Fibroblast of lung (primary cell): ENCODE results near the gene CACNG4.

ENCODE experiments used
- EZH2 ChIP-seq: IDR thresholded peaks from 2 replicates; pipeline ENCODE4 v1.5.1; 2012; ENCODE audit warnings: low read length, control low read depth, mild to moderate bottlenecking; ENCODE audit errors: missing control alignments
- TF ChIP-seq, protein P1 (sequence below), 2 donors: IDR thresholded peaks in 1 of 2; conservative IDR thresholded peaks in 1 of 2; 1 replicate in 1 of 2; 2 replicates in 1 of 2; pipeline ENCODE4 v1.5.1; 2011 to 2012; ENCODE audit warnings: low read length in 2 of 2, control low read depth in 1 of 2, inconsistent platforms in 1 of 2, low read depth in 1 of 2, mild to moderate bottlenecking in 1 of 2

DNA sequence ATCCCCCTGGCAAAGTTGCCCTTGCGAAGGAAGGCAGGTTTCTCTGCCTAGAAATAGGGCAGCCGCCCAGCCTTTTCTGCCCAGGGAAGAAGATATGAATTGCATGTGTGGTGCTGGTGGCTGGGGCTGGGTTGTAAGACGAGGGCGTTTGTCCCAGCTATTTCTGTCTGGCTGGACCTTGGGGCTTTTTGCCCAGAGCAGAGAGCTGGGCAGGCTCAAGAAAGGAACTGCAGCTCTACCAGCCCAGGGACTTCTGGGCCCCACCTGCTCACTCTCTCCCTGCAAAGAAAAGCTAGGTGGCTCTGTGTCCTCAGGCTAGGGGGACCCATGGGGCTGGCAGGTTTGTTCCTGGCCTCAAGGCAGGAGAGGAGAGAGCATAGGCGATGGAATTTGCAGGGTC, 80.4 kb downstream of the CACNG4 start:
- TF ChIP-seq, protein P1, sequence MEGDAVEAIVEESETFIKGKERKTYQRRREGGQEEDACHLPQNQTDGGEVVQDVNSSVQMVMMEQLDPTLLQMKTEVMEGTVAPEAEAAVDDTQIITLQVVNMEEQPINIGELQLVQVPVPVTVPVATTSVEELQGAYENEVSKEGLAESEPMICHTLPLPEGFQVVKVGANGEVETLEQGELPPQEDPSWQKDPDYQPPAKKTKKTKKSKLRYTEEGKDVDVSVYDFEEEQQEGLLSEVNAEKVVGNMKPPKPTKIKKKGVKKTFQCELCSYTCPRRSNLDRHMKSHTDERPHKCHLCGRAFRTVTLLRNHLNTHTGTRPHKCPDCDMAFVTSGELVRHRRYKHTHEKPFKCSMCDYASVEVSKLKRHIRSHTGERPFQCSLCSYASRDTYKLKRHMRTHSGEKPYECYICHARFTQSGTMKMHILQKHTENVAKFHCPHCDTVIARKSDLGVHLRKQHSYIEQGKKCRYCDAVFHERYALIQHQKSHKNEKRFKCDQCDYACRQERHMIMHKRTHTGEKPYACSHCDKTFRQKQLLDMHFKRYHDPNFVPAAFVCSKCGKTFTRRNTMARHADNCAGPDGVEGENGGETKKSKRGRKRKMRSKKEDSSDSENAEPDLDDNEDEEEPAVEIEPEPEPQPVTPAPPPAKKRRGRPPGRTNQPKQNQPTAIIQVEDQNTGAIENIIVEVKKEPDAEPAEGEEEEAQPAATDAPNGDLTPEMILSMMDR (conservative IDR thresholded peaks at IDR 0.05 in 1 of 2, IDR thresholded peaks at IDR 0.05 in 1 of 2; ENCODE audit: low read depth in 1 of 2, low read length in 2 of 2): no peak
- no peak for TF ChIP-seq EZH2
